Activated CD8-positive, alpha-beta T cell treated with anti-CD3 and anti-CD28 coated beads for 36 hours (primary cell): Measurements from ENCODE around the gene INPP5A. TPM values are rescaled to one million over a fixed set of nuclear protein-coding genes. Genes with fewer than 3 reads are reported as not detected.

Source experiments
- ATAC-seq: fragments of 200-7000 bp; cut with Tn5 transposase; one replicate; pipeline ENCODE4 v1.10.0; 2021; ENCODE audit warnings: mild to moderate bottlenecking, moderate library complexity
- CTCF ChIA-PET: fragments of 350-600 bp; sonication (Branson Sonifier 250); formaldehyde crosslinking; loops from one replicate; lab custom pipeline; 2021; ENCODE audit warnings: antibody characterized with exemption; lab: Charles Lee
- POLR2A ChIA-PET: fragments of 350-600 bp; sonication (Branson Sonifier 250); formaldehyde crosslinking; loops from one replicate; lab custom pipeline; 2021; ENCODE audit warnings: antibody characterized with exemption; lab: Charles Lee
- DNase-seq: peaks from one replicate; pipeline ENCODE4 v3.0.0-alpha.2; 2020
- H3K27ac Mint-ChIP-seq: one replicate; pipeline ENCODE4 v1.8.0; 2021; ENCODE audit warnings: mild to moderate bottlenecking, mixed read lengths
- H3K27me3 Mint-ChIP-seq: one replicate; pipeline ENCODE4 v1.8.0; 2021; ENCODE audit warnings: mixed read lengths
- H3K36me3 Mint-ChIP-seq: one replicate; pipeline ENCODE4 v1.8.0; 2021; ENCODE audit warnings: low read depth, mixed read lengths
- H3K4me1 Mint-ChIP-seq: one replicate; pipeline ENCODE4 v1.8.0; 2021; ENCODE audit warnings: low read depth, mixed read lengths
- H3K4me3 Mint-ChIP-seq: one replicate; pipeline ENCODE4 v1.8.0; 2021; ENCODE audit warnings: mild to moderate bottlenecking, moderate library complexity, mixed read lengths
- H3K9me3 Mint-ChIP-seq: one replicate; pipeline ENCODE4 v1.8.0; 2021; ENCODE audit warnings: mixed read lengths
- intact Hi-C: fragments of 100-400 bp; cut with micrococcal nuclease; formaldehyde crosslinking; loops from one replicate; pipeline ENCODE4 v1.10.0; 2022
- total RNA-seq, 2 experiments: library from RNA; stranded (reverse); gene quantifications; one replicate each; pipeline ENCODE4 v1.2.3, GENCODE V29; 2021
- TF ChIP-seq, protein P1 (sequence below): fragments of 200-600 bp; IDR thresholded peaks from one replicate; pipeline ENCODE4 v1.8.0; 2022; ENCODE audit warnings: antibody characterized with exemption, mild to moderate bottlenecking

Gene INPP5A
- total RNA-seq, 2 experiments from 2014 or later, result 9.6 to 10.4 TPM

DNA sequence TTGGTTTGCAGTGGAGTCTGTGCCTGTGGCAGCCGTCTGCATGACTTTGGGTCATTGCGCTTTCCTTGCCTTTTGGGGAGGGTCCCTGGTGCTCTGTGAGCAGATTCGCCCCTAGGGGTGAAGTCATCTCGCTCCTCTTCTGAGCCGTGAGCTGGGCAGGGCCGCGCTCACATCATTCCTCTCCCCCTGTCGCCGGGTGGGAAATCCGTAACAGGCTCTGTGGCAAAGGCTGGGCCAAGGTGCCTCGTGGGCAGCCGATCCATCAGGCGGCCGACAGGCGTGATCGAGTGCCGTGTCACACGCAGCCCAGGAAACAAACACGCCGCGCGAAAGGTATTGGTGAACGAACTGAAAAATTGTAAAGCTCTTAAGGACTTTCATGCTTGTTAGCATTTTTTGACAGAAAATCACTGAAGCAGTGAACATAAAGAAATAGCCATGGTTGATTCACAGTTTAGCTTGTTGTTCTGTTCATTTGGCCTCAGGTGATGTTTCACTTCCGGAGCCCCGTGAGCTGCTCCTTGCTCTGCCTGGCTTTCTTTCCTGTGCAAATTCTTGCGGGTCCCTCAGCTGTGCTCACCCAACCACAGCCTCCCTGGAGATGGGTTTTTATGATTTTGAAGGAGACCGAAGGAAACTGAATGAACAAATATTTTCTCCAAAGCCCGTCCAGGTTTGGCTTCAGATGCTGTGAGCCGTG lies 126.2 kb downstream of the INPP5A start:
- no peak overlapping the region for H3K27ac Mint-ChIP-seq
- H3K9me3 Mint-ChIP-seq, result no peaks in the 10 kb centered on the region
- DNase-seq (no peak), ATAC-seq (no peak)
- TF ChIP-seq, protein P1, sequence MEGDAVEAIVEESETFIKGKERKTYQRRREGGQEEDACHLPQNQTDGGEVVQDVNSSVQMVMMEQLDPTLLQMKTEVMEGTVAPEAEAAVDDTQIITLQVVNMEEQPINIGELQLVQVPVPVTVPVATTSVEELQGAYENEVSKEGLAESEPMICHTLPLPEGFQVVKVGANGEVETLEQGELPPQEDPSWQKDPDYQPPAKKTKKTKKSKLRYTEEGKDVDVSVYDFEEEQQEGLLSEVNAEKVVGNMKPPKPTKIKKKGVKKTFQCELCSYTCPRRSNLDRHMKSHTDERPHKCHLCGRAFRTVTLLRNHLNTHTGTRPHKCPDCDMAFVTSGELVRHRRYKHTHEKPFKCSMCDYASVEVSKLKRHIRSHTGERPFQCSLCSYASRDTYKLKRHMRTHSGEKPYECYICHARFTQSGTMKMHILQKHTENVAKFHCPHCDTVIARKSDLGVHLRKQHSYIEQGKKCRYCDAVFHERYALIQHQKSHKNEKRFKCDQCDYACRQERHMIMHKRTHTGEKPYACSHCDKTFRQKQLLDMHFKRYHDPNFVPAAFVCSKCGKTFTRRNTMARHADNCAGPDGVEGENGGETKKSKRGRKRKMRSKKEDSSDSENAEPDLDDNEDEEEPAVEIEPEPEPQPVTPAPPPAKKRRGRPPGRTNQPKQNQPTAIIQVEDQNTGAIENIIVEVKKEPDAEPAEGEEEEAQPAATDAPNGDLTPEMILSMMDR, result no peak
- ChIA-PET CTCF (no interaction called here), POLR2A (no interaction called here)
- intact Hi-C loops, result no loop called here
- no peak overlapping the region for H3K4me3 Mint-ChIP-seq
- H3K27me3 Mint-ChIP-seq, result no peaks in the 10 kb centered on the region
- no peaks in the 10 kb centered on the region for H3K36me3 Mint-ChIP-seq
- H3K4me1 Mint-ChIP-seq, result peaks cover 4% of the 10 kb centered on the region

DNA sequence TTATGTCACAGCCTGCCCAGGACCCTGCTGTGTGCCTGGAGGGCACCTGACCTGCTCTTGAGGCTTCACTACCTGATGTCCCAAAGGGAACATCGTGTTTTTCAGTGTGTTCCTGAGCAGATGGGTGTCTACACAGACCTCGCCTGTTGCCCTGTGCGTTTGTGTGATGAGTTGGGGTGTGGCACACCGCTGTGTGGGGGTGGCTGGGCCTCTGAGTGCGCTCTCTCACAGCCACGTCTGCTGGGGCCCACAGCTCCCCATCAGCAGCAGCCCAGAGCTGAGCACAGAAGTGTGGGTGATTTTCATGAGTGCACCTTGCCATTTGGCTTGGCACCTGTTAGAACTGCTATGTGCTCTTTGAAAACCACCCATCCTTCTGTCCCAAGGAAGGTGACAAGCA lies 126.8 kb downstream of the INPP5A start:
- ATAC-seq, result no peak

DNA sequence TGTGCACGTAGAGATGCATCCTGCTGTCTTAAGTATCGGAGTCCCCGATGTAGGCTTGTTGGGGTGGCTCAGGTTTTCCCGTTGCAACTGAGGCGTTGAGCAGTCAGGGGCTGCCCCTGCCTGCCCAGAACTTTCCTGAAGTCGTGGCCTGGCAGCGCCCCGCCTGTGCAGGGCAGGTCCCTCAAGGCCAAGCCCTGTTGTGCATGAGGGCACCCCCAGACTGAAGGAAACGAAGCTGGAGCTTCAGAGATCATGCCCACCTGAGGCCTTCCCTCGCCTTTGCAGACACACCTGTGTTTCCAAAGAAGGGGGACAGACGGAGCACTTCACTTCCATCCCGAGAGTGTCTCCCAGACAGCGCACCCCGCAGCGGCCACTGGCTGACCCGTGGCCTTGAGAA lies 127.3 kb downstream of the INPP5A start:
- ChIA-PET CTCF (no interaction called here), POLR2A (no interaction called here)
- Mint-ChIP-seq H3K9me3 (no peaks in the 10 kb centered on the region), H3K4me1 (peaks cover 4% of the 10 kb centered on the region), H3K27ac (no peak overlapping the region), H3K36me3 (no peaks in the 10 kb centered on the region), H3K27me3 (no peaks in the 10 kb centered on the region), H3K4me3 (no peak overlapping the region)
- TF ChIP-seq, protein P1, result no peak
- intact Hi-C loops, result no loop called here
- no peak for ATAC-seq
- no peak for DNase-seq

More for the DNA sequence above, 126.8 kb downstream of the INPP5A start:
- intact Hi-C loops, result no loop called here
- H3K4me3 Mint-ChIP-seq, result no peak overlapping the region
- POLR2A ChIA-PET, result no interaction called here
- no peaks in the 10 kb centered on the region for H3K27me3 Mint-ChIP-seq
- H3K27ac Mint-ChIP-seq, result no peak overlapping the region
- H3K36me3 Mint-ChIP-seq, result no peaks in the 10 kb centered on the region
- CTCF ChIA-PET, result no interaction called here
- TF ChIP-seq, protein P1, result no peak
- no peaks in the 10 kb centered on the region for H3K9me3 Mint-ChIP-seq
- no peak for DNase-seq
- H3K4me1 Mint-ChIP-seq, result peaks cover 4% of the 10 kb centered on the region

DNA sequence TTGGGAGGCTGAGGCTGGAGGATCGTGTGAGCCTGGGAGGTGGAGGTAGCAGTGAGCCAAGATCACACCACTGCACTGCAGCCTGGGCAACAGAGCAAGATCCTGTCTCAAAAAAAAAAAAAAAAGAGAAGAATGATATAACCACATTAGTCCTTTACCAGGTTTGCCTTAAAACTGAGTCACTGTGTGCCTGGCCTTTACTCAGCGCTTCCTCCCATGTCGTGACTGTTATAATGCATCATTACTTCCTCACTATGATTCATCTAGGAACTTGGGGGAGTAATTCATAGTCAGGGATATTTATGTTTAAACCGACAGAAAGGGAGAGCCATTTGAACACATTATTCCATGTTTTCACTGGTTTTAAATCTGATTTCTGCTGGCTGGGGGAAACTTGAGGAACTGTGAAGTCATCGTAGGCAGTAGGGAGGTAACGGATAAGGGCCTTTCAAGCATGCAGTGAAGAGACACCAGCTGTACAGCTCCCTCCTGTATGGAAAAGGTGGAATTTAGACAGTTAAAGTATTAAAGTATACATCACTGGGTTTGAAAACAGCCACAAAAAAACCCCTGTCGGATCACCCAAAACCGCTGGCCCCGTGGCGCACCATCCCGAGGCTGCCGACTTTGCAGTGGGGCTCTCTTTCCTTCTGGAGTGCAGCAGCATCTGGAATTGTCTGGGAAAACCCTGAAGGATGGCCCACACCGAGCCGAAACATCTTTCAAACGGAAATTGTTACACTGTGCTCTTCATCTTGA lies 128.5 kb downstream of the INPP5A start:
- Mint-ChIP-seq H3K4me3 (no peak overlapping the region), H3K27me3 (no peaks in the 10 kb centered on the region), H3K9me3 (no peaks in the 10 kb centered on the region), H3K4me1 (peaks cover 4% of the 10 kb centered on the region), H3K27ac (peak overlapping the region; percentile 26), H3K36me3 (no peaks in the 10 kb centered on the region)
- intact Hi-C loops, result no loop called here
- ATAC-seq (peak; percentile 89), DNase-seq (peak; percentile 53)
- POLR2A ChIA-PET, result no interaction called here
- CTCF ChIA-PET, result interaction anchor here (1.4 kb wide), 1 partner anchor 14 kb away, joined by 4 read pairs; no protein-coding TSS in a partner anchor
- TF ChIP-seq, protein P1, result no peak
